Measurements from ENCODE around the gene TRNP1.
"Not testable (repeated sequence)": the region's sequence is repeated elsewhere in the genome, so short reads cannot be mapped to it uniquely, and the experiment has no call there.

The TRNP1 gene, protein sequence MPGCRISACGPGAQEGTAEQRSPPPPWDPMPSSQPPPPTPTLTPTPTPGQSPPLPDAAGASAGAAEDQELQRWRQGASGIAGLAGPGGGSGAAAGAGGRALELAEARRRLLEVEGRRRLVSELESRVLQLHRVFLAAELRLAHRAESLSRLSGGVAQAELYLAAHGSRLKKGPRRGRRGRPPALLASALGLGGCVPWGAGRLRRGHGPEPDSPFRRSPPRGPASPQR

DNA sequence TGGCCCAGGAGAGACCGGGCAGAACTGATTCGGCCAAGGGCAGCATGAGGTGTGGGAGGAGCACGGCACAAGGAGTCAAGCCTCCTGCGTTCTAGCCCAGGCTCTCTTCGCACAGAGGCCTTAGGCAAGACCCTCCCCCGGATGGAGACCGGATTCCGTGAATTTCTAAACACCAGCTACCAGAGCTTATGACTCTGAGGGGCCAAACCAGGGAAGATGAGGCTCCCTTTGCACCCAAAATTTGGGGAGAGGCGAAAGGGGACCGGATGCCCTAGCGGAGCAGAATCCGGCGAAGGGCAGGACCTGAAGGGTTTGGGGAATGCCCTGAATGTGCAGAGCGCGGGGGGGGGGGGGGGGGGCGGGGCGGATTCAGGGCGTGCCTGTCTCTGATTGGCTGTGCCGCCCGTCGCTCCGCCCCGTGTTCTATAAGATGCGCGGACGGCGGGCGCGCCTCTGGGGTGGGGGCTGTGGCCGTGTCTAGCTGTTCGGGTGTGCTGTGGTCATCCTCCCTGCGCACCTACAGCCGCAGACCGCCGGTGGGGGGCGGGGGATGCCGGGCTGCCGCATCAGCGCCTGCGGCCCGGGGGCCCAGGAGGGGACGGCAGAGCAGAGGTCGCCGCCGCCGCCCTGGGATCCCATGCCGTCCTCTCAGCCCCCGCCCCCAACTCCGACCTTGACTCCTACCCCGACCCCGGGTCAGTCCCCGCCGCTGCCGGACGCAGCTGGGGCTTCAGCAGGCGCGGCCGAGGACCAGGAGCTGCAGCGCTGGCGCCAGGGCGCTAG lies at the start of gene TRNP1:
TRNP1 (plus strand) TSS at position 456 of the 783 bp plus-strand sequence; CDS start at position 551, 95 bp downstream.
- Histone ChIP-seq H3K4me1 (peaks cover 24% of the 10 kb centered on the region), H3K9me3 (no peaks in the 10 kb centered on the region), H3K36me3 (replicated peaks) (no peaks in the 10 kb centered on the region), H3K4me3 (peak within 1 kb of the TSS; percentile 55), H3K27me3 (ENCODE audit: low read depth) (peaks cover 13% of the 10 kb centered on the region; the same call in 1 of the 2 replicates)
- in situ Hi-C loops (cut with MboI; ENCODE audit: low sequenced_read_pairs) = no loop called here
- peak; percentile 73 to 90 for DNase-seq (ENCODE audit: low spot score in 2 of 2)

DNA sequence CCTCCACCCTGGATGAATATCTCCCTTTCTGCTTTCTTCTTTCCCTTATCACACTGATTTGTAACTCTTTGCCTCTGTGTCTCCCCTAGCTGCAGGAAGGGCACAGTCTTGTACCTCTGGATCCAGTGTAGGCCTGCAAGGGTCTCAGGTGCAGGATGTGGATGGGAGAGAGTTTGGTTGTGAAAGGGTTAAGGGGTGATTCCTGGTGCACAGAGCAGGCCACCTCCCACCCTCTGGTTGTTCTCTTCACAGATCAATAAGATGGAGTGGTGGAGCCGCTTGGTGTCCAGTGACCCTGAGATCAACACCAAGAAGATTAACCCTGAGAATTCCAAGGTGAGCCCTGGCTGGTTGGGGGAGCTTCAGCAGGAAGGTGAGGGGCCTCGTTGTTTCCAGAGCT lies 48.4 kb upstream of the TRNP1 start:
- in situ Hi-C loops (cut with MboI; ENCODE audit: low sequenced_read_pairs) = no loop called here
- peaks cover 59% of the 10 kb centered on the region for H3K36me3 ChIP-seq (replicated peaks)

DNA sequence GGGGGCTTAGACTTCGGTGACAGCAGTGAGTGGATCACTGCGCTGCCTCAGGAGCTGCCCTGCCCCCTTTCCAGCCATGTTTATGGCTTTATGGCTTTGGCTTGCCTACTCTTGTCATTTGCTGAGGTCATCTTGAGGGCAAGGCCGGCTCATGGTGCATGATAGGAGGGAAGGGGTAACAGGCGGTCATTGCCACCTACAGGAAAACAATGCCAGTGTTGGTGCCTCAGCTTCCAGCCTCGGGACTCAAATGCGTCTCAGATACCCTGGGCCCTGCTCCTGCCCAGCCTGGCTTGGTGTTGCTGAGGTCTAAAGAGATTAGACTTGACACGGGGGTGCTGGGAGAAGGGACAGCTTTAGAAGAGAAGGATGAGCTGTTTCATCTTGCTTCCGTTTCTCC lies 47.8 kb upstream of the TRNP1 start:
- no peaks in the 10 kb centered on the region for H3K27me3 ChIP-seq (ENCODE audit: low read depth)
- no peak for DNase-seq (ENCODE audit: low spot score in 2 of 2)
- no peaks in the 10 kb centered on the region for H3K9me3 ChIP-seq
- H3K4me1 ChIP-seq = no peaks in the 10 kb centered on the region
- peaks cover 59% of the 10 kb centered on the region for H3K36me3 ChIP-seq (replicated peaks)
- H3K4me3 ChIP-seq = no peak overlapping the region
- in situ Hi-C loops (cut with MboI; ENCODE audit: low sequenced_read_pairs) = no loop called here

More for the DNA sequence above, 48.4 kb upstream of the TRNP1 start:
- Histone ChIP-seq H3K4me3 (no peak overlapping the region), H3K4me1 (no peaks in the 10 kb centered on the region), H3K27me3 (ENCODE audit: low read depth) (no peaks in the 10 kb centered on the region), H3K9me3 (no peaks in the 10 kb centered on the region)
- DNase-seq (ENCODE audit: low spot score in 2 of 2) = no peak

DNA sequence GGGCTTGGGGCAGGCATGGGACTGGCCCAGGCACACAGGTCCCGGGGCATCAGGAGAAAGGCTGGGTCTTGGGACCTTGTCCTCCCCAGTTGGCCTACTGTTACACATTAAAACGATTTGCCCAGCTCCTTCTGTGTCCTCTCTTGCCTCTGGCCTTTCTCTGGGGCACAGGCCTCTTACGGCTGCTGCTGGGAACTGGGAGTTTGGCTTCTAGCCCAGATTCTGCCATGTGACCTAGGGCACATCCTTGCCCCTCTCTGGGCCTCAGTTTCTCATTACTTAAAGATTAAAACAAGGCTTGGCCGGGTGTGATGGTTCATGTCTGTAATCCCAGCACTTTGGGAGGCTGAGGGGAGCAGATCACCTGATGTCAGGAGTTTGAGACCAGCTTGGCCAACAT lies 47.2 kb upstream of the TRNP1 start:
- Histone ChIP-seq H3K4me1 (no peaks in the 10 kb centered on the region), H3K4me3 (no peak overlapping the region), H3K36me3 (replicated peaks) (peaks cover 57% of the 10 kb centered on the region), H3K9me3 (no peaks in the 10 kb centered on the region), H3K27me3 (ENCODE audit: low read depth) (no peaks in the 10 kb centered on the region)
- in situ Hi-C loops (cut with MboI; ENCODE audit: low sequenced_read_pairs) = no loop called here
- DNase-seq (ENCODE audit: low spot score in 2 of 2) = no peak

DNA sequence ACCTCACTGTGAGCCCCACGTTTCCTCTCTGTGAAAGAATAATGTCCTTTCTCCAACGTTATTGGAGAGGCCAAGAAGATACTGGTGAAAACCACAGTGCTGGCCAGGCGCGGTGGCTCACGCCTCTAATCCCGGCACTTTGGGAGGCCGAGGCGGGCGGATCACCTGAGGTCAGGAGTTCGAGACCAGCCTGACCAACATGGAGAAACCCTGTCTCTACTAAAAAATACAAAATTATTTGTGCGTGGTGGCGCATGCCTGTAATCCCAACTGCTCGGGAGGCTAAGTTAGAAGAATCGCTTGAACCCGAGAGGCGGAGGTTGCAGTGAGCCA lies 44.8 kb upstream of the TRNP1 start:
- H3K4me1 ChIP-seq; H3K27me3 ChIP-seq (ENCODE audit: low read depth); in situ Hi-C loops (cut with MboI; ENCODE audit: low sequenced_read_pairs); DNase-seq (ENCODE audit: low spot score in 2 of 2); H3K9me3 ChIP-seq; H3K4me3 ChIP-seq: not testable (repeated sequence)
- H3K36me3 ChIP-seq (replicated peaks) = peaks cover 33% of the 10 kb centered on the region

DNA sequence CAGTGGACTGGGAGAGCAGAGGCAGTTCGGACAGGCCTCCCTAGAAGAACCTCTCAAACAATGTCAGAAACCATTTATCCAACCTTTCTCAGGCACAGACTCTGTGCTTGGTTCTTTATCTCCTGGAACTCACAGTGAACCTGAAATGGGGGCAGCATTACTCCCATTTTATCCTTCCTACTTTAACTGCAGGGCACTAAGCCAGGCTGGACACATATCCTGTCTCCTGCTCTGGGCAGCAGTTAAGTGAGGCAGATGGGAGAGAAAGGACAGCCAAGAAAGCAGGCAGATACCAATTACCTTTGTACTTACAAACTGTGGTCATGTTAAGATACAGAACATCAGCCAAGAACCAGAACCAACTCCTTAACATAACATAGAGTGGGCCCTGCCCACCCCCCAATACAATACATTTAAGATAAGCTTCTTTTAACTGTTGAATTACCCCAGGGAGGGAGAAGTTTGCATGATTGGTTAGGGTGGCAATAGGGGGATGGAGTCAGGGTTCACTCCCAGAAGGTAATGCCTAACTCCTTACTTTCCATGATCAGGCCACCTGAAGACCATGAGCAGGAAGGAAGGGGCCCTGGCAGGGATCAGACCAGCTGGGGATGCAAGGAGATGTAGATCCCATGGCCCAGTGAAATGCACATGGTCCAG lies 44.1 kb upstream of the TRNP1 start:
- no peak for DNase-seq (ENCODE audit: low spot score in 2 of 2)
- H3K27me3 ChIP-seq (ENCODE audit: low read depth) = no peaks in the 10 kb centered on the region
- in situ Hi-C loops (cut with MboI; ENCODE audit: low sequenced_read_pairs) = no loop called here
- H3K9me3 ChIP-seq = no peaks in the 10 kb centered on the region
- no peaks in the 10 kb centered on the region for H3K4me1 ChIP-seq
- H3K36me3 ChIP-seq (replicated peaks) = peaks cover 26% of the 10 kb centered on the region
- no peak overlapping the region for H3K4me3 ChIP-seq

DNA sequence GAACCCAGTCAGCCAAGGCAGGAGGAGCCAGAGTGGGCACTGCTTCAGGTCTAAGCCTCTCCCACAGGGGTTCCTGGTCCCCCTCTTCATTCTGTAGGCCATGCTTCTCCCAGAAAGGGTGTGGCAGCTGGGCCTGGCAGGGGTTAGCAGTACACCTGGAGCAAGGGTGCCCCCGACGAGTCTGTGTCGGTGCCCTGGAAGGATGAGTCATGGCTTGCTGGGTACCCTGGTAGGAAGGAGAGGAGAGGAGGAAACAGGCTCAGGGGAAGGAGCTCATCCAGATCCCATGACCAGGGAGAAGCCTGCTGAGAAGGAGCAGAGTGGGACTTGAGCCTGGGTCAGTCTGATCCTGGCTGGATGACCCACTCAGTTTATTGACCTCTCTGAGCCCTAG lies 43.6 kb upstream of the TRNP1 start:
- H3K36me3 ChIP-seq (replicated peaks) = peaks cover 21% of the 10 kb centered on the region
- H3K9me3 ChIP-seq = no peaks in the 10 kb centered on the region
- in situ Hi-C loops (cut with MboI; ENCODE audit: low sequenced_read_pairs) = no loop called here
- H3K4me3 ChIP-seq = no peak overlapping the region
- no peak for DNase-seq (ENCODE audit: low spot score in 2 of 2)
- no peaks in the 10 kb centered on the region for H3K4me1 ChIP-seq
- peaks cover under 1% of the 10 kb centered on the region; the same call in 1 of the 2 replicates for H3K27me3 ChIP-seq (ENCODE audit: low read depth)

DNA sequence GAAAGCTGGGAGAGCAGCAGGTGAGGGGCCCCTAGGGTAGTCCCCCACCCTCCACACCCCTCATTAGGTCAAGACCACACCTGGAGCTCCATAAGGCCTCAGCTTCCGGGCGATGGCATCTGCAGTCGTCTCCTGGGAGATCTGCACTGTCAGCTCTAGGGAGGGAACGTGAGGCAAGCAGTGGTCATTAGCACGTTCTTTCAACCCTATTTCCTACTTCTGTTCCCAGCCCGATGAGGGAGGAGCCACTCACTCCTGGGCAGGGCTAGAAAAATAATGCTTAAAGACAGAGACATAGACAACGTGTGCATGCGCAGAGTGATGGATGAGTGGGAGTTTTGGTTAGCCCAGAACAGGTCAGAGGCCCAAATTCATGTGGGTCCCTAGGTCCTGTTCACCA lies 42.9 kb upstream of the TRNP1 start:
- DNase-seq (ENCODE audit: low spot score in 2 of 2) = no peak
- in situ Hi-C loops (cut with MboI; ENCODE audit: low sequenced_read_pairs) = no loop called here

DNA sequence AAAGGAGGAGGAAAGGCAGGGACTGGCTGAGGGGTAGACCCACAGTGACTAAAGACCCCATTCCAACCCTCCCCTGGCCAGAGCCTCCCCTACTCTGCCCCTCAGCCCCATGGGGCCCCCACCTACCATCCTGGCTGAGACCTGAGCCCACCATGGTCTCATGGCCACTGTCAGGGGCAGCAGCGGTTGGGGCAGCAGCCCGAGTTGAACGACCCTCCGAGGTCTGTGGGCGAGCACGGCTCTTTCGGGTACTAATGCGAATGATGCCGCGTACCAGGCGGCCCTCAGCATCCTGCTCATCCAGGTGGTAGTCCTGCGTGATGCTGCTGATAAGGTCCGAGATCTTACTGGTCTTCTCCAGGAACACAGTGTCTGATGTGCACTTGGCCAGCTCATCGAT lies 42.3 kb upstream of the TRNP1 start:
- Histone ChIP-seq H3K9me3 (no peaks in the 10 kb centered on the region), H3K4me1 (no peaks in the 10 kb centered on the region; the same call in 1 of the 2 replicates), H3K4me3 (no peak overlapping the region), H3K27me3 (ENCODE audit: low read depth) (peaks cover 9% of the 10 kb centered on the region), H3K36me3 (replicated peaks) (peaks cover 8% of the 10 kb centered on the region)
- no peak for DNase-seq (ENCODE audit: low spot score in 2 of 2)
- in situ Hi-C loops (cut with MboI; ENCODE audit: low sequenced_read_pairs) = no loop called here

More for the DNA sequence above, 42.9 kb upstream of the TRNP1 start:
- H3K27me3 ChIP-seq (ENCODE audit: low read depth) = peaks cover 5% of the 10 kb centered on the region; the same call in 1 of the 2 replicates
- H3K4me1 ChIP-seq = no peaks in the 10 kb centered on the region
- no peak overlapping the region for H3K4me3 ChIP-seq
- no peaks in the 10 kb centered on the region for H3K9me3 ChIP-seq
- peaks cover 14% of the 10 kb centered on the region for H3K36me3 ChIP-seq (replicated peaks)

DNA sequence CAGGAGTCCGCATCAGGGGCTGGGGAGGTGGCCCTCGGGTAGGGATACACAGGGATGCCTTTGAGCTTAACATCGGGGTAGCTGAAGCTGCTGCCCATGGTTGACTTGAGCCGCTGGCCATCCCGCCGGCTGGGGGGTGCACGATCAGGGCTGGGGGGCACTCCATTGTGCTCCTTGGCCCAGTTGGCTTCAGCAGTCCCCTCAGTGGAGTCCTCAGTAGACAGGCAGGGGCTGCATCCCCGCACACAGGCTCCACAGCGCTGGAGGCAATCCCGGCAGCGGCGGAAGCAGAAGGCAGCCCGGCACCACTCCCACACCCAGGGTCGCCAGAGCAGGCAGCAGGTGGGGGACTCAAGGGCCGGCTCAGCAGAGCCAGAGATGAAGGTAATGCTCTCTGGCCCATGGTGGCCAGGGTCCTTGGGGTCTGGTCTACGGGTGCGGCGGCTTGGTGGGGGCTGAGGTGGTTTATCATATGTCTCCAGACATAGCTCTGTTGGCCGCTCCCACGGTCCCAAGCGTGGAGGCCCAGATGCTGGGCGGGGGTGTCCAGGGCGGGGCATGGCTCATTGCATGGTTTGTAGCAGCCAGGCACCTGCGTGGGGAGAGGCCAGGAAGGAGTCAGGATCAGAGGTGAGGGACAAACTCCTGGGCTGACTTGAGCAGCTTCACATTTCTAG lies 41.5 kb upstream of the TRNP1 start:
- H3K4me3 ChIP-seq = no peak overlapping the region
- H3K27me3 ChIP-seq (ENCODE audit: low read depth) = peaks cover 11% of the 10 kb centered on the region
- no peaks in the 10 kb centered on the region for H3K9me3 ChIP-seq
- in situ Hi-C loops (cut with MboI; ENCODE audit: low sequenced_read_pairs) = no loop called here
- no peaks in the 10 kb centered on the region; the same call in 1 of the 2 replicates for H3K4me1 ChIP-seq
- peaks cover under 1% of the 10 kb centered on the region; the same call in 1 of the 2 replicates for H3K36me3 ChIP-seq (replicated peaks)
- DNase-seq (ENCODE audit: low spot score in 2 of 2) = no peak

DNA sequence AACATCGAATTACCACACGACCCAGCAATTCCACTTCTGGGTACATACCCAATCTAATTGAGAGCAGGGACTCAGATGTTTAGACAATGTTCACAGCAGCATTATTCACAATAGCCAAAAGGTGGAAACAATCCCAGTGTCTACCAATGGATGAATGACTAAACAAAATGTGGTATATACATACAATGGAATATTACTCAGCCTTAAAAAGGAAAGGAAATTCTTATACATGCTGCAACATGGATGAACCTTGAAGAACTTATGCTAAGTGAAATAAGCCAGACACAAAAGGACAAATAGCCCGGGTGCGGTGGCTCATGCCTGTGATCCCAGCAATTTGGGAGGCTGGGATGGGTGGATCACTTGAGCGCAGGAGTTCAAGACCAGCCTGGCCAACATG lies 40.1 kb upstream of the TRNP1 start:
- H3K4me1 ChIP-seq = no peaks in the 10 kb centered on the region; the same call in 1 of the 2 replicates
- in situ Hi-C loops (cut with MboI; ENCODE audit: low sequenced_read_pairs) = no loop called here
- no peak for DNase-seq (ENCODE audit: low spot score in 2 of 2)
- no peaks in the 10 kb centered on the region for H3K36me3 ChIP-seq (replicated peaks)
- no peaks in the 10 kb centered on the region for H3K9me3 ChIP-seq
- no peak overlapping the region for H3K4me3 ChIP-seq
- peaks cover 11% of the 10 kb centered on the region for H3K27me3 ChIP-seq (ENCODE audit: low read depth)

DNA sequence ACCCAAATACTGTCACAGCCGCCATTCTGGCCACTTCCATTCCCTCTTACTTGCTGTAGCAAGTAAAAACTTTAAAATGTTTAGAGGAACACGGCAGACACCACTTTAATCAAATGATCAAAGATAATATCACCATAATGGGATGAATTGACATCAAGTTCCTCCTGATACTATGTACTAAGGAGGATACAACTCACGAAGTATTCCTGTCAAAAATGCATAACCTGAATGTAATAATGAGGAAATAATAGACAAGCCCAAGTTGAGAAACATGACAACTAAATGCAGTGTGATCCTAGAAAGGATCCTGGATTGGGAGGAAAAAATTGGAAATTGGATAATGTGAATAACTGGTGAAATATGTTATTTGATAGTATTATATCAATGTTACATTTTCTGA lies 37.2 kb upstream of the TRNP1 start:
- no peaks in the 10 kb centered on the region for H3K36me3 ChIP-seq (replicated peaks)
- H3K4me3 ChIP-seq = no peak overlapping the region
- no peak for DNase-seq (ENCODE audit: low spot score in 2 of 2)
- no peaks in the 10 kb centered on the region for H3K9me3 ChIP-seq
- no peaks in the 10 kb centered on the region; the same call in 1 of the 2 replicates for H3K4me1 ChIP-seq
- peaks cover 40% of the 10 kb centered on the region for H3K27me3 ChIP-seq (ENCODE audit: low read depth)
- in situ Hi-C loops (cut with MboI; ENCODE audit: low sequenced_read_pairs) = no loop called here

DNA sequence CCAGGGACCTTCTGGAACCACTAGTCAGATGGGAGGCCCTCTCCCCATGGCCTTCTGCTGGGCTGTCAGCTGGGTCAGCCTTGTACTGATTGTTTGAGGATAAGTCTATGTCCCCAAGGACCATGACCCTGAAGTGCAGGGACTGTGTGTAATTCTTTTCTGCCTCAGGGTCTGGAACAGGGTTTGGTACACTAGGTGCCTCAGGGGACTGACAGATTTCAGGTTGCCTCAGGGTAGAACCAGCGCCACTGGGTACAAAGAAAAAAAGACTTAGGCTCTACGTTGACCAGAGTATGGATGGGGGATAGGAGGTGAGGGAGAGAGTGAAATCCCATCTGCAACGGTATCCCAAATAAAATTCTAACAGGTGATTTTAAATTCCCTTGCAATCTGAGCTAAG lies 36.2 kb upstream of the TRNP1 start:
- Histone ChIP-seq H3K36me3 (replicated peaks) (no peaks in the 10 kb centered on the region), H3K4me3 (no peak overlapping the region), H3K4me1 (no peaks in the 10 kb centered on the region; the same call in 1 of the 2 replicates), H3K27me3 (ENCODE audit: low read depth) (peaks cover 50% of the 10 kb centered on the region), H3K9me3 (no peaks in the 10 kb centered on the region)
- in situ Hi-C loops (cut with MboI; ENCODE audit: low sequenced_read_pairs) = no loop called here
- no peak for DNase-seq (ENCODE audit: low spot score in 2 of 2)

Data from HAP-1 (cell line).